HG02571 (cell line): ENCODE results near the gene ANKS3.
"Not testable (repeated sequence)": the region's sequence is repeated elsewhere in the genome, so short reads cannot be mapped to it uniquely, and the experiment has no call there.

ENCODE experiments used
- ATAC-seq: cut with Tn5 transposase; IDR thresholded peaks from one replicate; pipeline ENCODE4 v1.9.1; 2021; ENCODE audit warnings: mild to moderate bottlenecking, moderate library complexity; ENCODE audit not compliant: unreplicated experiment

ANKS3 gene

DNA sequence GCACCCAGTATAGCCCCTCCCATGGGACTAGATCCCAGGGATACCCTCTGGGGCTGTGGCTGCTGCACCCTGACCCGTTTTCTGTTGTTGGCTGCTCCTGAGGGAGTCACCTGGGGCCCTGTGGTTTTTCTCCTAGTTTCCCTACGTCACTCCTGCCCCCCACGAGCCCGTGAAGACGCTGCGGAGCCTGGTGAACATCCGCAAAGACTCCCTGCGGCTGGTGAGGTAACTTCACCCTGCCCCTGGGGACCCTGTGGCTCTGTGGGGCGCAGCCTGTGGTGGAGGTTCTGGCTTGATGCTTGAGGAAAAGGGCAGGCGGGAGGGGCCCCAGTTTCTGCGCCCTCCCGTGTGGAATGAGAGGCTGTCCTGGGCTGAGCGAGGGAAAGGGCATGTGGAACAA lies 82.2 kb downstream of the ANKS3 start:
- no peak for ATAC-seq

DNA sequence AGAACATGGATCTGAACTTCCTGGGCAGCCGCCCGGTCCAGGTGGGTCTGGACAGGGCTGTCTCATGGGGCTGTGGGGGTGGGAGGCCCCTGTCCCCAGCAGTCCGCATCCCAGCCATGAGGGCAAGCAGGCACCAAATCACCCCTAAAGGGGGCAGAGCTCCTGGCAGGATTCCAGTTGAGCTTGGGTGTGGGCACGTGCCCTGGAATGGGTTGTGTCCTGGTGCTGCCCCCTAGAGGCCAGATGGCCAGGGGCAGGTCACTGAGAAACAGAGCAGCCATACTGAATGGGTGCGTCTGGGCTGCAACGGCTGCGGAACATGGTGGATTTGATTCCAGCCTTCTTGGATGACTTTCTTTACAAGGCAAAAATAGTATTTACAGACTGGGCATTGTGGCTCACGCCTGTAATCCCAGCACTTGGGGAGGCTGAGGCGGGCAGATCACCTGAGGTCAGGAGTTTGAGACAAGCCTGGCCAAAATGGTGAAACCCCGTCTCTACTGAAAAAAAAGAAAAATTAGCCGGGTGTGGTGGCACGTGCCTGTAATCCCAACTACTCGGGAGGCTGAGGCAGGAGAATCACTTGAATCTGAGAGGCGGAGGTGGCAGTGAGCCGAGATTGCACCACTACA lies 83.5 kb downstream of the ANKS3 start:
- ATAC-seq = not testable (repeated sequence)

DNA sequence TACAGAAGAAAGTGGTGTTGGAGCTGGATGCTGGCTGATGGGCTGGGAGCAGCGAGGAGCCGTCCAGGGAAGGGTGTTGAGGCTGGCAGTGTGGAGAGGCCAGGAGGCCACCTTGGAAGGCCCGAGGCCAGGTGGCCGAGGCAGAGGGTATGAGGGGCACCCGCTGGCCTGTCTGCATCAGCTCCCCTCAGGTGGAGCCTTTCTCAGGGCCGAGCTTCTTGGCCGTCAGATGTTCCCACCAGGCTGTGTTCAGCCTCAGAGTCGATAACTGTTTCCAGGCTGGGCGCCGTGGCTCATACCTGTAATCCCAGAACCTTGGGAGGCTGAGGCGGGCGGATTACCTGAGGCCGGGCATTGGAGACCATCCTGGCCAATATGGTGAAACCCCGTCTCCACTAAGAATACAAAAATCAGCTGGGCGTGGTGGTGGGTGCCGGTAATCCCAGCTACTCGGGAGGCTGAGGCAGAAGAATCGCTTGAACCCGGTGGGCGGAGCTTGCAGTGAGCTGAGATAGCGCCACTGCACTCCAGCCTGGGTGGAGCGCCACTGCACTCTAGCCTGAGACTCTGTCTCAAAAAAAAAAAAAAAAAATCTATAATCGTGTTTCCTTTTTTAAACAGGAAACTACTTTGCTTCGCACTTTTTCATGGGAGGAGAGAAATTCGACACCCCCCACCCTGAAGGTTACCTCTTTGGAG lies 84.2 kb downstream of the ANKS3 start:
- ATAC-seq = no peak

DNA sequence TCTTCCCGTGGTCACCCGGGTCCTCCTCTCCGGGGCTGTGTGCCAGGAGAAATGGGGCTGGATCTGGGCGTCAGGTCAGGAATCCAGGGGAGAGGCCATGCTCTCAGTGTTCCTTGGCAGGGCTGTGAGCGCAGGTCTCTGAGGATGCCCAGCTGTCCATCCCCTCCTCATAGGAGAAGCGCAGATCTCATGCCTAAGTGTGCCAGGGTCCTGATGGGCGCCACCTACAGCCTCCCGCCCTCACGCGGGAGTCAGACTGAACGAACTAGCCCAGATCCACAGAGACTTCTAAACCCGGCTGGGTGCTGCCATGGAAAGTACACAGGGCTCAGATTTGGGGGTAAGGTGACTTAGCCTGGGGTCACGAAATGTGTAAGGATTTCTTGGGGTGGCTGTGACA lies 85.2 kb downstream of the ANKS3 start:
- ATAC-seq = no peak

DNA sequence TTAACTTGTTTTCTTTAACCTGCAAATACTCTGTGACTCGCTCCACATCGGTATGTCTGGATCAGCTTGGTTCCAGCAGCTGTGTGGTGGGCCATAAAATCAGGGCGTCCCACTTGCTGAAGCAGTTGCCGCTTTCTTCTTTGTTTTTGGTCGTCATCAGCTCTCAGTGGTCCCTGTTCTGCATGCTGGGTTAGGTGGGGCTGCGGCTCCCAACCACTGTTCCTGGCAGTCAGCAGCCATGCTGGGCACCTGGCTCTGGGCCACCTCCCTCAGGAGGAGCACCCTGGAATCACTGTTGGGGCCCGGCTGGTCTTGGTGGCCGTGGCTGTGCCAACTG lies 86.5 kb downstream of the ANKS3 start:
- ATAC-seq = no peak

DNA sequence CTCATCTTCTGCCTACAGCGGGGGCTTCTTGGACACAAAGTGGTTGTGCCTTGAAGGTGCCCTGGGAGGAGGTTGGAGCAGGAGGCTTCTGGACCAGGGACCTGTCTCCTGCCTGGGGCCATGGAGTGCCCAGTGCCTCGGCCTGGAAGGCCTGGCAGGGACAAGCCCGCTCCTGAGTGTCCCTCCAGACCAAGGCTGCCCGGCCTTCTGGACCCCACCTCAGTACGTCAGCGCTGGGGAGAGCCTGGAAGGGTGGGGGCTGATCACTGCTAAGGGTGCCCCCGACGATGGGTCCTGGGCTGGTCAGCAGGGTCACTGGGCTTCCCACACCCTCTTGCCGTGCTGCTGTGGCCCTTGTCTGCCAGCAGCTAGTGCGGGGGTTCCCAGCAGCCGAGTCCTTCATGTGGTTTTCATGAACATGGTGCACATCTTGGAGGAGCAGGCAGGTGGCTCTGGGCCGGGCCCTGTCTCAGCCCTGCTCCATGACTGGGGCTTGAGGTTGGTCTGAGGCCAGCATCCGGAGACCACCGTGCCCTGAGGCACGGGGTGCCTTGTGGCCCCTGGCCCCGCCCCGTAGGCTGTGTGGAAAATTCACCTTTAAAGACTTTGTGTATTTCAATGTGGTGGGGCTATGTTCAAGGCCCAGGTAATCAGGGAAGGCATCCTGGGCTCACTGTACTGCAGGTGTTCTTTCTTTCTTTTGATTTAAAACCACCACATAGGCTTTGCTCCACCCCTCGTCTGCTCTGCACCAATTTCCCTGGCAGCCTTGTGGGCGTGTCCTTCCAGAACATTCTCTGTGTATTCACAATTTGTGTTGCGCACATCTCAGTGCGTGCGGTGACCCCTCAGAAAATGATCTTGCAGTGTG lies 87.1 kb downstream of the ANKS3 start:
- no peak for ATAC-seq
